Ishikawa (cell line): Measurements from ENCODE around the gene HMG20A.

Experiments used
- CEBPB ChIP-seq: IDR thresholded peaks from 2 replicates; pipeline ENCODE4 v1.6.1; 2012
- CREB1 ChIP-seq: IDR thresholded peaks from 2 replicates; pipeline ENCODE4 v1.6.1; 2012; ENCODE audit warnings: low read depth
- EP300 ChIP-seq: IDR thresholded peaks from 2 replicates; pipeline ENCODE4 v1.6.1; 2012; ENCODE audit warnings: borderline replicate concordance
- FOXM1 ChIP-seq: IDR thresholded peaks from 2 replicates; pipeline ENCODE4 v1.6.1; 2012; ENCODE audit warnings: low read depth, borderline replicate concordance
- MAX ChIP-seq: IDR thresholded peaks from 2 replicates; pipeline ENCODE4 v1.6.1; 2012
- NFIC ChIP-seq: IDR thresholded peaks from 2 replicates; pipeline ENCODE4 v1.6.1; 2012
- REST ChIP-seq: IDR thresholded peaks from 2 replicates; pipeline ENCODE4 v1.6.1; 2012; ENCODE audit warnings: low read depth, mild to moderate bottlenecking
- TEAD4 ChIP-seq: IDR thresholded peaks from 2 replicates; pipeline ENCODE4 v1.6.1; 2012
- YY1 ChIP-seq: IDR thresholded peaks from 2 replicates; pipeline ENCODE4 v1.6.1; 2012; ENCODE audit warnings: low read depth

- no peak for TF ChIP-seq YY1
- TF ChIP-seq TEAD4 = no peak
- TF ChIP-seq CREB1 = no peak
- no peak for TF ChIP-seq FOXM1
- TF ChIP-seq EP300 = no peak
- TF ChIP-seq MAX = no peak
- TF ChIP-seq REST = no peak
- no peak for TF ChIP-seq CEBPB
- TF ChIP-seq NFIC = no peak
These were observed 2.2 kb upstream of the HMG20A start for GRCh38 chr15:77418391-77418965.
